Measurements from ENCODE around the gene ASPN.

GRCh38 chr9:92482329-92482728 lies at the start of gene ASPN:
- TF ChIP-seq CTCF (conservative IDR thresholded peaks at IDR 0.05; ENCODE audit: low read depth in 2 of 2) (no peak), EZH2 (IDR thresholded peaks at IDR 0.05; ENCODE audit: low read depth, unreplicated experiment) (no peak), POLR2AphosphoS5 (IDR thresholded peaks at IDR 0.05; ENCODE audit: low read depth) (no peak), NANOG (IDR thresholded peaks at IDR 0.05; ENCODE audit: borderline replicate concordance) (no peak), JUNB (IDR thresholded peaks at IDR 0.05; ENCODE audit: unreplicated experiment) (no peak), EZH2phosphoT487 (IDR thresholded peaks at IDR 0.05; ENCODE audit: unreplicated experiment) (no peak)

All from GM23338 (cell line).